GM12872 (cell line): Measurements from ENCODE around the gene MPHOSPH9.

Source experiments
- CTCF ChIP-seq: IDR thresholded peaks from 3 replicates; pipeline ENCODE4 v1.5.1; 2011; ENCODE audit warnings: low read depth, mild to moderate bottlenecking, low read length, moderate library complexity; ENCODE audit not compliant: insufficient read depth

MPHOSPH9 gene

GRCh38 chr12:123223241-123223668, 9.7 kb downstream of the MPHOSPH9 start:
- no peak for TF ChIP-seq CTCF

- TF ChIP-seq CTCF, result no peak
These were observed 32.5 kb downstream of the MPHOSPH9 start for GRCh38 chr12:123200414-123200813.

- TF ChIP-seq CTCF, result no peak
These were observed 33.0 kb downstream of the MPHOSPH9 start for GRCh38 chr12:123199936-123200335.

GRCh38 chr12:123187637-123188036, 45.3 kb downstream of the MPHOSPH9 start:
- no peak for TF ChIP-seq CTCF

GRCh38 chr12:123180171-123180570, 52.8 kb downstream of the MPHOSPH9 start:
- TF ChIP-seq CTCF, result no peak

GRCh38 chr12:123171967-123172366, 61.0 kb downstream of the MPHOSPH9 start:
- no peak for TF ChIP-seq CTCF

- TF ChIP-seq CTCF, result no peak
These were observed 65.6 kb downstream of the MPHOSPH9 start for GRCh38 chr12:123167329-123167728.

GRCh38 chr12:123165537-123165936, 67.4 kb downstream of the MPHOSPH9 start:
- no peak for TF ChIP-seq CTCF
